SU-DHL-6 (cell line): ENCODE results near the gene BRICD5.

Experiments used
- CTCF ChIP-seq: fragments of 200-600 bp; sonication (generic); IDR thresholded peaks from one replicate; pipeline ENCODE4 v1.5.1; 2017; ENCODE audit warnings: antibody characterized with exemption, mild to moderate bottlenecking, low read length, moderate library complexity; ENCODE audit not compliant: insufficient read depth, poor library complexity, severe bottlenecking
- EZH2phosphoT487 ChIP-seq: fragments of 200-600 bp; sonication (generic), shearing (Covaris generic); conservative IDR thresholded peaks from 2 replicates; pipeline ENCODE4 v1.6.1; 2018; ENCODE audit warnings: mild to moderate bottlenecking, antibody characterized with exemption, low read length, moderate library complexity, mixed read lengths

- TF ChIP-seq CTCF (no peak), EZH2phosphoT487 (no peak)
These were observed 33.6 kb downstream of the BRICD5 start for GRCh38 chr16:2177101-2177500.
